ENCODE measurements around the gene ANAPC2.

Gene ANAPC2

GRCh38 chr9:137178201-137178938, 10.0 kb downstream of the ANAPC2 start:
- no peak for TF ChIP-seq CTCF (conservative IDR thresholded peaks at IDR 0.05; ENCODE audit: low read length)
- no peak overlapping the region for H3K4me3 ChIP-seq (ENCODE audit: low read length)
- DNase-seq (ENCODE audit: low read depth) = no peak

- no peak for DNase-seq (ENCODE audit: low read depth)
- peak; percentile 63 for TF ChIP-seq CTCF (conservative IDR thresholded peaks at IDR 0.05; ENCODE audit: low read length)
- no peak overlapping the region for H3K4me3 ChIP-seq (ENCODE audit: low read length)
These were observed 11.8 kb downstream of the ANAPC2 start for GRCh38 chr9:137176302-137177182.

- no peak for TF ChIP-seq CTCF (conservative IDR thresholded peaks at IDR 0.05; ENCODE audit: low read length)
- DNase-seq (ENCODE audit: low read depth) = no peak
- no peak overlapping the region for H3K4me3 ChIP-seq (ENCODE audit: low read length)
These were observed 12.9 kb downstream of the ANAPC2 start for GRCh38 chr9:137175345-137175961.

GRCh38 chr9:137174722-137175293, 13.6 kb downstream of the ANAPC2 start:
- no peak for TF ChIP-seq CTCF (conservative IDR thresholded peaks at IDR 0.05; ENCODE audit: low read length)
- H3K4me3 ChIP-seq (ENCODE audit: low read length) = no peak overlapping the region
- DNase-seq (ENCODE audit: low read depth) = no peak

- no peak overlapping the region for H3K4me3 ChIP-seq (ENCODE audit: low read length)
- DNase-seq (ENCODE audit: low read depth) = no peak
- no peak for TF ChIP-seq CTCF (conservative IDR thresholded peaks at IDR 0.05; ENCODE audit: low read length)
These were observed 14.3 kb downstream of the ANAPC2 start for GRCh38 chr9:137173796-137174664.

Measured in AG10803 (cell line).